Medulla oblongata (tissue), 1 donor: ENCODE measurements around the gene CDH23.
"Not testable (repeated sequence)": the region's sequence is repeated elsewhere in the genome, so short reads cannot be mapped to it uniquely, and the experiment has no call there.

ENCODE experiments used
- DNase-seq: peaks from one replicate; pipeline ENCODE4 v3.0.0-alpha.2; 2015; ENCODE audit errors: extremely low spot score

The CDH23 gene

GRCh38 chr10:71396711-71397295 is at the start of gene CDH23:
Gene CDH23 (plus strand): TSS chr10:71396920. CDS start chr10:71439832, 42,912 bp downstream.
- no peak for DNase-seq

- no peak for DNase-seq
Observed at GRCh38 chr10:71347587-71348395, 48.9 kb upstream of the CDH23 start.

GRCh38 chr10:71348850-71349249 is 47.9 kb upstream of the CDH23 start:
- DNase-seq = no peak

- DNase-seq = no peak
Observed at GRCh38 chr10:71349406-71349805, 47.3 kb upstream of the CDH23 start.

GRCh38 chr10:71351087-71351486 is 45.6 kb upstream of the CDH23 start:
- no peak for DNase-seq

- peak; percentile 56 for DNase-seq
Observed at GRCh38 chr10:71351628-71352319, 44.9 kb upstream of the CDH23 start.

- no peak for DNase-seq
Observed at GRCh38 chr10:71353639-71354038, 43.1 kb upstream of the CDH23 start.

- DNase-seq = no peak
Observed at GRCh38 chr10:71354776-71355175, 41.9 kb upstream of the CDH23 start.

- DNase-seq = no peak
Observed at GRCh38 chr10:71355886-71356285, 40.8 kb upstream of the CDH23 start.

- no peak for DNase-seq
Observed at GRCh38 chr10:71357792-71358265, 38.9 kb upstream of the CDH23 start.

GRCh38 chr10:71358277-71358676 is 38.4 kb upstream of the CDH23 start:
- no peak for DNase-seq

GRCh38 chr10:71358906-71359305 is 37.8 kb upstream of the CDH23 start:
- DNase-seq = not testable (repeated sequence)

- DNase-seq = peak; percentile 76
Observed at GRCh38 chr10:71359364-71360046, 37.2 kb upstream of the CDH23 start.

- DNase-seq = no peak
Observed at GRCh38 chr10:71360735-71361134, 36.0 kb upstream of the CDH23 start.

GRCh38 chr10:71361581-71361980 is 35.1 kb upstream of the CDH23 start:
- no peak for DNase-seq

GRCh38 chr10:71362141-71362540 is 34.6 kb upstream of the CDH23 start:
- DNase-seq = no peak

- no peak for DNase-seq
Observed at GRCh38 chr10:71363936-71364335, 32.8 kb upstream of the CDH23 start.

GRCh38 chr10:71365366-71365765 is 31.4 kb upstream of the CDH23 start:
- no peak for DNase-seq

GRCh38 chr10:71366690-71367089 is 30.0 kb upstream of the CDH23 start:
- no peak for DNase-seq

GRCh38 chr10:71367271-71367670 is 29.4 kb upstream of the CDH23 start:
- no peak for DNase-seq

- no peak for DNase-seq
Observed at GRCh38 chr10:71368176-71368575, 28.5 kb upstream of the CDH23 start.

- DNase-seq = no peak
Observed at GRCh38 chr10:71368643-71369042, 28.1 kb upstream of the CDH23 start.
